Mucosa of descending colon (tissue), 3 donors: Measurements from ENCODE around the gene ZFPM1. TPM values are rescaled to one million over a fixed set of nuclear protein-coding genes. Genes with fewer than 3 reads are reported as not detected.

Experiments used
- ATAC-seq: fragments of 200-7000 bp; cut with Tn5 transposase; one replicate; pipeline ENCODE4 v1.9.1; 2020; ENCODE audit warnings: mild to moderate bottlenecking, moderate library complexity
- DNase-seq, 3 donors: peaks; one replicate each; pipeline ENCODE4 v3.0.0-alpha.2; 2020
- H3K36me3 ChIP-seq: fragments of 200-600 bp; one replicate; pipeline ENCODE4 v1.8.0; 2021; ENCODE audit warnings: low read depth, mild to moderate bottlenecking
- H3K4me1 ChIP-seq: fragments of 200-600 bp; one replicate; pipeline ENCODE4 v1.8.0; 2021; ENCODE audit warnings: low read depth, mild to moderate bottlenecking
- H3K4me3 ChIP-seq: fragments of 200-600 bp; one replicate; pipeline ENCODE4 v1.8.0; 2021; ENCODE audit warnings: mild to moderate bottlenecking
- H3K9me3 ChIP-seq: fragments of 200-600 bp; one replicate; pipeline ENCODE4 v1.8.0; 2021; ENCODE audit warnings: mild to moderate bottlenecking
- CTCF ChIP-seq: fragments of 200-600 bp; IDR thresholded peaks from one replicate; pipeline ENCODE4 v1.8.0; 2022; ENCODE audit warnings: antibody characterized with exemption, mild to moderate bottlenecking
- intact Hi-C, 2 donors: fragments of 100-400 bp; cut with DNase I in 1 of 2; cut with micrococcal nuclease in 1 of 2; formaldehyde crosslinking; loops; one replicate each; pipeline versions ENCODE4 v1.11.0 to v1.11.1; 2022; cut with DNase I, micrococcal nuclease
- total RNA-seq, 3 donors: library from RNA; stranded (reverse); fragmentation: NEBNext Ultra II Directional in 2 of 3; extraction: Animal tissue kit (Norgen Biotek cat#: 25700) in 2 of 3; gene quantifications; one replicate each; pipeline versions ENCODE4 v1.2.1 to v1.2.4, GENCODE V29; 2021 to 2023
- donor health status: DM: no; HTN: no; CAD: no; lungs with moderate emphysema.
- donor health status: DM: no; HTN: no; CAD: no.
- donor health status: DM: no; HTN: yes; CAD: no.

The ZFPM1 gene
- total RNA-seq, 3 donors from 2014 or later: 5.2 to 10.3 (median 7.2) TPM

GRCh38 chr16:88552166-88552565, 99.1 kb downstream of the ZFPM1 start:
- Histone ChIP-seq H3K4me1 (no peaks in the 10 kb centered on the region), H3K4me3 (no peak overlapping the region), H3K36me3 (no peaks in the 10 kb centered on the region), H3K9me3 (no peaks in the 10 kb centered on the region)
- intact Hi-C loops: no loop called here
- TF ChIP-seq CTCF: no peak
- ATAC-seq (no peak), DNase-seq (no peak)

- no peak for TF ChIP-seq CTCF
- H3K9me3 ChIP-seq: no peaks in the 10 kb centered on the region
- no peak for DNase-seq
- intact Hi-C loops: no loop called here
- ATAC-seq: peak; percentile 18
- no peaks in the 10 kb centered on the region for H3K4me1 ChIP-seq
- H3K4me3 ChIP-seq: no peak overlapping the region
- no peaks in the 10 kb centered on the region for H3K36me3 ChIP-seq
Observed at GRCh38 chr16:88552815-88553214, 99.7 kb downstream of the ZFPM1 start.

GRCh38 chr16:88553739-88554138, 100.7 kb downstream of the ZFPM1 start:
- no peak for TF ChIP-seq CTCF
- Histone ChIP-seq H3K36me3 (no peaks in the 10 kb centered on the region), H3K4me1 (peaks cover 1% of the 10 kb centered on the region), H3K9me3 (no peaks in the 10 kb centered on the region), H3K4me3 (no peak overlapping the region)
- intact Hi-C loops: no loop called here
- ATAC-seq (no peak), DNase-seq (no peak)

- H3K9me3 ChIP-seq: no peaks in the 10 kb centered on the region
- no peak overlapping the region for H3K4me3 ChIP-seq
- no peaks in the 10 kb centered on the region for H3K36me3 ChIP-seq
- ATAC-seq: no peak
- H3K4me1 ChIP-seq: peaks cover 5% of the 10 kb centered on the region
- TF ChIP-seq CTCF: no peak
- no peak for DNase-seq
- intact Hi-C loops: no loop called here
Observed at GRCh38 chr16:88554711-88555264, 101.7 kb downstream of the ZFPM1 start.

- Histone ChIP-seq H3K4me3 (no peak overlapping the region), H3K4me1 (peaks cover 5% of the 10 kb centered on the region), H3K9me3 (no peaks in the 10 kb centered on the region), H3K36me3 (no peaks in the 10 kb centered on the region)
- ATAC-seq (no peak), DNase-seq (no peak)
- intact Hi-C loops: loop anchor here in 1 of 2 donors (2.0 kb wide), 1 partner anchor 116 kb away; no protein-coding TSS in a partner anchor
- TF ChIP-seq CTCF: no peak
Observed at GRCh38 chr16:88556294-88556988, 103.4 kb downstream of the ZFPM1 start.
